Motor neuron (in vitro differentiated cells): ENCODE results near the gene NRIP2. TPM values are rescaled to one million over a fixed set of nuclear protein-coding genes. Genes with fewer than 3 reads are reported as not detected.

Source experiments
- ATAC-seq, 8 experiments: fragments of 200-7000 bp; cut with Tn5 transposase; replicated peaks in 6 of 8; 2 replicates each; pipeline ENCODE4 v1.8.0; 2021; ENCODE audit warnings: mild to moderate bottlenecking in 8 of 8, moderate library complexity in 8 of 8
- H3K27ac ChIP-seq, 2 donors: fragments of 250-450 bp; sonication (Bioruptor Pico); 2 replicates each; pipeline ENCODE4 v1.9.0; 2021; ENCODE audit warnings: antibody characterized with exemption in 2 of 2, mild to moderate bottlenecking in 2 of 2, moderate library complexity in 1 of 2
- H3K4me1 ChIP-seq, 2 donors: fragments of 250-450 bp; sonication (Bioruptor Pico); replicated peaks in 1 of 2; 2 replicates each; pipeline ENCODE4 v1.6.1; 2021; ENCODE audit warnings: antibody characterized with exemption in 2 of 2, mild to moderate bottlenecking in 2 of 2, moderate library complexity in 1 of 2
- H3K4me3 ChIP-seq, 5 donors: fragments of 250-450 bp; sonication (Bioruptor Pico); 2 replicates each; pipeline ENCODE4 v1.9.0; 2021; ENCODE audit warnings: antibody characterized with exemption in 5 of 5, mild to moderate bottlenecking in 5 of 5, moderate library complexity in 4 of 5
- WGBS, 10 experiments: fragments of 450-650 bp; shearing (Covaris generic); methylation state at CpG; one replicate each; pipeline ENCODE4 v1.0.0; 2022; 5-methylcytosine and 5-hydroxymethylcytosine counted together
- in situ Hi-C, 9 experiments: fragments of 400-800 bp; cut with MboI; loops; one replicate each; pipeline ENCODE4 v1.15.0; 2021; ENCODE audit warnings: low sequenced_read_pairs in 9 of 9, low pct_unique_long_range_greater_than_20kb in 2 of 9; ENCODE audit not compliant: unreplicated experiment in 9 of 9
- total RNA-seq, 8 experiments: library from RNA; unstranded; fragments of 300-600 nt; gene quantifications; 2 replicates each; pipeline versions ENCODE4 v1.2.3 to v1.2.4, GENCODE V29; 2022

Gene NRIP2
- total RNA-seq, 8 experiments from 2014 or later: 1.00 to 4.1 (median 1.7) TPM

- Histone ChIP-seq H3K27ac (no peak overlapping the region), H3K4me3 (no peak overlapping the region), H3K4me1 (peaks cover 18% of the 10 kb centered on the region in 2 donors)
- 46 to 100% (median 92%) methylated on average over 1 to 5 of the region's 7 CpGs; no CpG with 5 or more reads in 2 of the 10 experiments for WGBS, 10 experiments
- no peak for ATAC-seq
- in situ Hi-C loops: loop anchor here in 1 of 9 experiments (25.0 kb wide), 1 partner anchor 111 kb away; no protein-coding TSS in a partner anchor
These were observed 37.0 kb downstream of the NRIP2 start for GRCh38 chr12:2797721-2798418.

- ATAC-seq: no peak
- WGBS, 10 experiments: 4 to 43% (median 14%) methylated on average over 1 to 10 of the region's 14 CpGs; no CpG with 5 or more reads in 2 of the 10 experiments
- Histone ChIP-seq H3K27ac (peak overlapping the region; percentile 88 to 92), H3K4me1 (peaks cover 18 to 20% of the 10 kb centered on the region in 2 donors), H3K4me3 (peak overlapping the region; percentile 77 to 100 (median 94))
- in situ Hi-C loops: loop anchor here in 1 of 9 experiments (25.0 kb wide), 1 partner anchor 109 kb away; no protein-coding TSS in a partner anchor
These were observed 38.6 kb downstream of the NRIP2 start for GRCh38 chr12:2796187-2796666.

GRCh38 chr12:2795291-2796186, 39.3 kb downstream of the NRIP2 start:
- 0% methylated on average over 2 of the region's 111 CpGs; no CpG with 5 or more reads in 9 of the 10 experiments for WGBS, 10 experiments
- in situ Hi-C loops: loop anchor here in 1 of 9 experiments (25.0 kb wide), 1 partner anchor 108 kb away; no protein-coding TSS in a partner anchor
- Histone ChIP-seq H3K4me3 (peak overlapping the region; percentile 77 to 100 (median 94)), H3K27ac (peak overlapping the region; percentile 88 to 92), H3K4me1 (peaks cover 18 to 20% of the 10 kb centered on the region in 2 donors)
- ATAC-seq: peak; percentile 53 to 67 (median 64)

- Histone ChIP-seq H3K27ac (peak within 1 kb of the TSS; percentile 88 to 92), H3K4me3 (peak within 1 kb of the TSS; percentile 77 to 100 (median 94)), H3K4me1 (peaks cover 18 to 20% of the 10 kb centered on the region in 2 donors)
- ATAC-seq: peak; percentile 79 to 92 (median 82)
- in situ Hi-C loops: loop anchor here in 1 of 9 experiments (25.0 kb wide), 1 partner anchor 108 kb away; no protein-coding TSS in a partner anchor
- WGBS, 10 experiments: no CpG with 5 or more reads among the region's 63 CpGs
These were observed 40.0 kb downstream of the NRIP2 start, which contains the start of gene FKBP4 for GRCh38 chr12:2794736-2795289. FKBP4 (plus strand) TSS chr12:2794970; CDS start chr12:2795140, 170 bp downstream.

GRCh38 chr12:2794191-2794735, 40.6 kb downstream of the NRIP2 start:
- 6 to 40% (median 22%) methylated on average over 3 to 16 of the region's 49 CpGs; no CpG with 5 or more reads in 5 of the 10 experiments for WGBS, 10 experiments

GRCh38 chr12:2793561-2793960, 41.3 kb downstream of the NRIP2 start:
- WGBS, 10 experiments: 20 to 97% (median 94%) methylated on average over 1 to 15 of the region's 21 CpGs
- Histone ChIP-seq H3K4me1 (peaks cover 18 to 20% of the 10 kb centered on the region in 2 donors), H3K27ac (peak overlapping the region in 1 of 2 donors; percentile 92), H3K4me3 (peak overlapping the region in 1 of 5 donors; percentile 77)
- no peak for ATAC-seq
- in situ Hi-C loops: loop anchor here in 1 of 9 experiments (25.0 kb wide), 1 partner anchor 106 kb away; no protein-coding TSS in a partner anchor

More at GRCh38 chr12:2794191-2794735, 40.6 kb downstream of the NRIP2 start:
- Histone ChIP-seq H3K4me1 (peaks cover 18 to 20% of the 10 kb centered on the region in 2 donors), H3K27ac (peak overlapping the region; percentile 77 to 92), H3K4me3 (peak overlapping the region; percentile 77 to 100 (median 94))
- peak; percentile 47 to 73 (median 58) for ATAC-seq
- in situ Hi-C loops: loop anchor here in 1 of 9 experiments (25.0 kb wide), 1 partner anchor 107 kb away; no protein-coding TSS in a partner anchor

- no peak overlapping the region for H3K4me3 ChIP-seq
- H3K27ac ChIP-seq: no peak overlapping the region
- in situ Hi-C loops: loop anchor here in 1 of 9 experiments (25.0 kb wide), 1 partner anchor 106 kb away; no protein-coding TSS in a partner anchor
- 52 to 100% (median 68%) methylated on average over 1 to 25 of the region's 25 CpGs for WGBS, 10 experiments
- H3K4me1 ChIP-seq: peaks cover 18 to 20% of the 10 kb centered on the region in 2 donors
- ATAC-seq: no peak
These were observed 41.9 kb downstream of the NRIP2 start for GRCh38 chr12:2792671-2793500.

GRCh38 chr12:2791089-2791488, 43.7 kb downstream of the NRIP2 start:
- H3K4me1 ChIP-seq: peaks cover 8 to 12% of the 10 kb centered on the region in 2 donors
- no peak overlapping the region for H3K4me3 ChIP-seq
- H3K27ac ChIP-seq: no peak overlapping the region
- ATAC-seq: no peak
- 14 to 100% (median 90%) methylated on average over 1 to 5 of the region's 6 CpGs; no CpG with 5 or more reads in 3 of the 10 experiments for WGBS, 10 experiments
- in situ Hi-C loops: loop anchor here in 1 of 9 experiments (25.0 kb wide), 1 partner anchor 104 kb away; no protein-coding TSS in a partner anchor

DNA sequence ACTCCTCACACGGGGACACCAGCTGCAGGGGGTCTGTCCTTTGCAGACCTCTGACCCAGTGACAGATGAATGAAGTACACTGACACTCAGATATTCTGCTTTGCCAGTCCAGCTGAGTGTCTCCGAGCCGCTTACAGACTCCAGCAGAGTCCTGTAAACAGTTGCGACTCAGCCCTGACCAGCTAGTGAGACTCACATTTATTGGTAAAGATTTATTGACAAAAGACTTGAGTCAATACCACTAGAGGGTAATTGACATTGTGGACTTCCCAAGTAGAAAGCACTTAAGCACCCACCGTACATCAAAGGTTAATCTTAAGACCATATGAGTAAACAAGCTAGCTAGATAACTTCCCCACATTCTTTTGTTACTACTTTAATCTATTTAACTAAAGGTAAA, 49.8 kb downstream of the NRIP2 start:
- ATAC-seq: peak in 1 of 8 experiments; percentile 16
- Histone ChIP-seq H3K4me3 (no peak overlapping the region), H3K27ac (no peak overlapping the region), H3K4me1 (peaks cover 0 to 2% of the 10 kb centered on the region in 2 donors)
- in situ Hi-C loops: loop anchor here in 2 of 9 experiments (10.0 to 25.0 kb wide), 2 partner anchors 50 to 98 kb away; no protein-coding TSS in a partner anchor
- 30 to 90% (median 53%) methylated on average over 2 to 5 of the region's 5 CpGs for WGBS, 10 experiments

- in situ Hi-C loops: loop anchor here in 2 of 9 experiments (10.0 to 25.0 kb wide), 2 partner anchors 49 to 97 kb away; no protein-coding TSS in a partner anchor
- no peak overlapping the region for H3K27ac ChIP-seq
- peak overlapping the region in 4 of 5 donors; percentile 10 to 23 (median 15) for H3K4me3 ChIP-seq
- 0 to 75% (median 8%) methylated on average over 1 to 12 of the region's 25 CpGs; no CpG with 5 or more reads in 2 of the 10 experiments for WGBS, 10 experiments
- ATAC-seq: peak; percentile 72 to 97 (median 94)
- peaks cover 0 to 2% of the 10 kb centered on the region in 2 donors for H3K4me1 ChIP-seq
These were observed 50.8 kb downstream of the NRIP2 start for GRCh38 chr12:2783936-2784600.
